K562 (cell line): ENCODE measurements around the gene PRR20B.
"Not testable (repeated sequence)": the region's sequence is repeated elsewhere in the genome, so short reads cannot be mapped to it uniquely, and the experiment has no call there.

Experiments
- CTCF ChIP-seq, 3 experiments: IDR thresholded peaks in 2 of 3; conservative IDR thresholded peaks in 1 of 3; 2 replicates each; pipeline ENCODE4 v1.5.1; 2011 to 2012; ENCODE audit warnings: low read length in 3 of 3, mild to moderate bottlenecking in 3 of 3, control low read depth in 2 of 3, improper control_type of control experiment in 1 of 3, inconsistent platforms in 1 of 3, low read depth in 1 of 3, mixed read lengths in 1 of 3, moderate library complexity in 1 of 3; ENCODE audit not compliant: insufficient read depth in 2 of 3
- ERF ChIP-seq: fragments of 450-650 bp; formaldehyde crosslinking; IDR thresholded peaks from 2 replicates; pipeline ENCODE4 v1.4.0; 2020; ENCODE audit warnings: mild to moderate bottlenecking, mixed read lengths
- KLF10 ChIP-seq: fragments of 250-450 bp; sonication (Bioruptor Pico); IDR thresholded peaks from 2 replicates; pipeline ENCODE4 v1.6.1; 2021; ENCODE audit warnings: matching md5 sums
- MAX ChIP-seq: sonication (generic); formaldehyde crosslinking; IDR thresholded peaks from 2 replicates; pipeline ENCODE4 v1.9.0; 2022; ENCODE audit warnings: mild to moderate bottlenecking, missing genetic modification reagents
- MBD2 ChIP-seq: sonication (generic); IDR thresholded peaks from 2 replicates; pipeline ENCODE4 v1.6.1; 2016; ENCODE audit warnings: low read depth, borderline replicate concordance
- SMAD4 ChIP-seq: fragments of 250-450 bp; sonication (Bioruptor Pico); conservative IDR thresholded peaks from 2 replicates; pipeline ENCODE4 v1.8.0; 2021; ENCODE audit warnings: inconsistent platforms, mild to moderate bottlenecking, moderate library complexity

- TF ChIP-seq MBD2; ERF; MAX (CRISPR knock-in tag); KLF10 (CRISPR knock-in tag); CTCF (IDR thresholded peaks at IDR 0.05 in 2 of 3, conservative IDR thresholded peaks at IDR 0.05 in 1 of 3; ENCODE audit: insufficient read depth in 2 of 3, low read depth in 1 of 3, low read length in 3 of 3); SMAD4 (CRISPR knock-in tag): not testable (repeated sequence)
These were observed 19.6 kb downstream of the PRR20B start, which contains the start of gene PRR20E for GRCh38 chr13:57166897-57167296.
